Esophagus squamous epithelium (tissue), 4 donors: Measurements from ENCODE around the gene MTR.

Source experiments
- CTCF ChIP-seq, 6 experiments: fragments of 450-650 bp in 4 of 6; fragments of 200-600 bp in 2 of 6; sonication (generic) in 2 of 6; IDR thresholded peaks; one replicate each; pipeline ENCODE4 v1.5.1; 2016 to 2019; ENCODE audit warnings: antibody characterized with exemption in 6 of 6, mild to moderate bottlenecking in 4 of 6, moderate library complexity in 4 of 6
- POLR2A ChIP-seq, 4 donors: fragments of 450-650 bp; IDR thresholded peaks; one replicate each; pipeline ENCODE4 v1.6.1; 2017; ENCODE audit warnings: antibody characterized with exemption in 4 of 4, mild to moderate bottlenecking in 4 of 4, moderate library complexity in 3 of 4

GRCh38 chr1:236819856-236820255, 24.8 kb downstream of the MTR start:
- no peak for TF ChIP-seq CTCF (IDR thresholded peaks at IDR 0.05)
- TF ChIP-seq POLR2A (IDR thresholded peaks at IDR 0.05), result no peak
